K562 (cell line): ENCODE data around the gene GUCA1A. TPM values are rescaled to one million over a fixed set of nuclear protein-coding genes. Genes with fewer than 3 reads are reported as not detected.
"Not testable (repeated sequence)": the region's sequence is repeated elsewhere in the genome, so short reads cannot be mapped to it uniquely, and the experiment has no call there.

ENCODE experiments used
- ATAC-seq: fragments of 200-7000 bp; cut with Tn5 transposase; 3 replicates; pipeline ENCODE4 v1.9.1; 2020; ENCODE audit warnings: moderate library complexity
- BruUV-seq: library from RNA; stranded (reverse); fragments of 400-500 nt; replicated peaks from 2 replicates; lab custom pipeline; 2021; lab: Mats Ljungman, UMichigan
- CTCF ChIA-PET: fragments of 300-600 bp; formaldehyde crosslinking; extraction: SDS; loops from one replicate; lab custom pipeline; 2021; ENCODE audit warnings: low intra/inter-chr PET ratio; lab: Yijun Ruan, JAX
- POLR2A ChIA-PET: fragments of 300-600, 350-650 bp; sonication (Branson Sonifier 250); formaldehyde crosslinking; extraction: SDS; loops from one replicate; lab custom pipeline; 2021; ENCODE audit warnings: antibody characterized with exemption, inconsistent platforms; lab: Yijun Ruan, JAX
- DNase-seq, 4 experiments: peaks; one replicate each; pipeline versions ENCODE4 v3.0.0 to v3.0.0-alpha.2; 2011 to 2018; ENCODE audit warnings: low spot score in 3 of 4, mixed read lengths in 3 of 4; ENCODE audit errors: extremely low read depth in 1 of 4
- FAIRE-seq: peaks from 2 replicates; lab custom pipeline; 2011; peaks lifted over from hg19 to GRCh38; lab: Jason Lieb, UNC
- H2AFZ ChIP-seq: 2 replicates; pipeline ENCODE4 v1.6.0; 2011; ENCODE audit warnings: low read depth, low read length, control low read depth, inconsistent platforms
- H3K27ac ChIP-seq: fragments of 200-600 bp; 3 replicates; pipeline ENCODE4 v1.8.0; 2011; ENCODE audit warnings: low read depth, mild to moderate bottlenecking, control low read depth, inconsistent platforms, low read length, moderate library complexity, mixed read lengths; ENCODE audit errors: extremely low read depth
- H3K27me3 ChIP-seq, 2 experiments: fragments of 300-600 bp in 1 of 2; 2 replicates in 1 of 2; 3 replicates in 1 of 2; pipeline versions ENCODE4 v1.6.0 to v1.8.0; 2011; ENCODE audit warnings: inconsistent platforms in 2 of 2, low read length in 2 of 2, mild to moderate bottlenecking in 1 of 2, mixed read lengths in 1 of 2, moderate library complexity in 1 of 2; ENCODE audit not compliant: control insufficient read depth in 2 of 2, insufficient read depth in 2 of 2
- H3K36me3 ChIP-seq: fragments of 300-600 bp; 3 replicates; pipeline ENCODE4 v1.8.0; 2011; ENCODE audit warnings: mild to moderate bottlenecking, low read length, inconsistent platforms; ENCODE audit not compliant: control insufficient read depth, insufficient read depth
- H3K4me1 ChIP-seq, 2 experiments: fragments of 200-600 bp in 1 of 2; replicated peaks in 1 of 2; 2 replicates in 1 of 2; 3 replicates in 1 of 2; pipeline versions ENCODE4 v1.5.1 to v1.8.0; 2011; ENCODE audit warnings: inconsistent platforms in 2 of 2, low read length in 2 of 2, mild to moderate bottlenecking in 1 of 2, mixed read lengths in 1 of 2, moderate library complexity in 1 of 2; ENCODE audit not compliant: control insufficient read depth in 2 of 2, insufficient read depth in 2 of 2
- H3K4me2 ChIP-seq: 2 replicates; pipeline ENCODE4 v1.6.1; 2011; ENCODE audit warnings: low read length, control low read depth, inconsistent platforms, mixed read lengths; ENCODE audit not compliant: insufficient read depth
- H3K4me3 ChIP-seq: fragments of 200-600 bp; sonication (generic), shearing (Covaris generic); 2 replicates; pipeline ENCODE4 v1.5.1; 2016; ENCODE audit warnings: control low read depth, inconsistent platforms
- H3K79me2 ChIP-seq: fragments of 200-600 bp; 3 replicates; pipeline ENCODE4 v1.8.0; 2011; ENCODE audit warnings: low read length, inconsistent platforms; ENCODE audit not compliant: control insufficient read depth, insufficient read depth
- H3K9ac ChIP-seq, 2 experiments: 2 replicates each; pipeline versions ENCODE4 v1.6.0 to v1.6.1; 2011; ENCODE audit warnings: low read depth in 2 of 2, low read length in 2 of 2, control low read depth in 1 of 2, inconsistent platforms in 1 of 2, mild to moderate bottlenecking in 1 of 2, mixed read lengths in 1 of 2; ENCODE audit not compliant: insufficient read depth in 1 of 2
- H3K9me1 ChIP-seq: one replicate; pipeline ENCODE4 v1.6.0; 2011; ENCODE audit warnings: inconsistent platforms, mild to moderate bottlenecking, low read length, moderate library complexity; ENCODE audit not compliant: control insufficient read depth, insufficient read depth
- H3K9me3 ChIP-seq: replicated peaks from 2 replicates; pipeline ENCODE4 v1.5.1; 2011; ENCODE audit warnings: low read depth, low read length, inconsistent platforms; ENCODE audit not compliant: control insufficient read depth, insufficient read depth
- H4K20me1 ChIP-seq: replicated peaks from 2 replicates; pipeline ENCODE4 v1.6.1; 2011; ENCODE audit warnings: low read length, inconsistent platforms, mixed read lengths; ENCODE audit not compliant: control insufficient read depth, insufficient read depth
- ATF7 ChIP-seq: fragments of 450-650 bp; IDR thresholded peaks from 2 replicates; pipeline ENCODE4 v1.7.1; 2014; ENCODE audit warnings: mild to moderate bottlenecking, moderate library complexity
- BCOR ChIP-seq: fragments of 450-650 bp; IDR thresholded peaks from 2 replicates; pipeline ENCODE4 v1.6.1; 2016
- CC2D1A ChIP-seq: fragments of 450-650 bp; IDR thresholded peaks from 2 replicates; pipeline ENCODE4 v1.6.1; 2017; ENCODE audit warnings: mild to moderate bottlenecking
- CXXC5 ChIP-seq: fragments of 250-450 bp; sonication (Bioruptor Pico); IDR thresholded peaks from 2 replicates; pipeline ENCODE4 v1.8.0; 2022; ENCODE audit warnings: inconsistent platforms, mild to moderate bottlenecking, moderate library complexity
- DPF2 ChIP-seq: fragments of 450-650 bp; IDR thresholded peaks from 2 replicates; pipeline ENCODE4 v1.6.1; 2016
- HDAC1 ChIP-seq, 2 experiments: fragments of 450-650 bp; IDR thresholded peaks; 2 replicates each; pipeline ENCODE4 v1.6.1; 2016 to 2017; ENCODE audit warnings: inconsistent platforms in 1 of 2, mild to moderate bottlenecking in 1 of 2, moderate library complexity in 1 of 2
- HDAC2 ChIP-seq: fragments of 450-650 bp; IDR thresholded peaks from 2 replicates; pipeline ENCODE4 v1.6.1; 2016; ENCODE audit warnings: mild to moderate bottlenecking
- HDGF ChIP-seq: fragments of 450-650 bp; IDR thresholded peaks from 2 replicates; pipeline ENCODE4 v1.6.1; 2016
- MBD1 ChIP-seq: fragments of 250-450 bp; sonication (Bioruptor Pico); IDR thresholded peaks from 2 replicates; pipeline ENCODE4 v1.8.0; 2022; ENCODE audit warnings: inconsistent platforms
- POLR2A ChIP-seq: fragments of 450-650 bp; conservative IDR thresholded peaks from 2 replicates; pipeline ENCODE4 v1.6.1; 2016
- RBBP5 ChIP-seq: fragments of 200-600 bp; sonication (generic); IDR thresholded peaks from 2 replicates; pipeline ENCODE4 v1.6.1; 2012; ENCODE audit warnings: borderline replicate concordance, mild to moderate bottlenecking, low read length, control low read depth, inconsistent platforms; ENCODE audit not compliant: insufficient read depth, poor library complexity, severe bottlenecking
- TAF7 ChIP-seq: fragments of 450-650 bp; IDR thresholded peaks from 2 replicates; pipeline ENCODE4 v1.6.1; 2016; ENCODE audit warnings: missing genetic modification characterization, missing compliant biosample characterization
- ZC3H8 ChIP-seq: fragments of 450-650 bp; IDR thresholded peaks from 2 replicates; pipeline ENCODE4 v1.6.1; 2017
- ZNF324 ChIP-seq: fragments of 250-450 bp; sonication (Bioruptor Pico); IDR thresholded peaks from 2 replicates; pipeline ENCODE4 v1.4.0; 2020; ENCODE audit warnings: mild to moderate bottlenecking
- WGBS: fragments of 100-300 bp; shearing (Covaris generic); methylation state at CpG from one replicate; pipeline ENCODE4 v1.1.6; 2016; ENCODE audit warnings: low coverage, mixed read lengths; ENCODE audit not compliant: insufficient coverage; ENCODE audit errors: missing lambda C conversion rate; 5-methylcytosine and 5-hydroxymethylcytosine counted together
- in situ Hi-C: fragments of 300-500 bp; cut with MboI; formaldehyde crosslinking; loops from 4 replicates; pipeline ENCODE4 v1.15.0; 2018; ENCODE audit warnings: inconsistent platforms, mixed read lengths
- intact Hi-C: fragments of 100-400 bp; cut with micrococcal nuclease; formaldehyde crosslinking; loops from 2 replicates; pipeline ENCODE4 v1.14.2; 2022
- polyA plus RNA-seq, 8 experiments: library from polyadenylated mRNA; depleted of rRNA in 4 of 8; stranded (reverse) in 5 of 8; unstranded in 3 of 8; fragments of >200 nt; fragmentation: Nextera tagmentation in 2 of 8; fragmentation: Illumina TruSeq in 1 of 8; extraction: Ambion mirVana in 2 of 8; extraction: Trizol in 1 of 8; gene quantifications; 2 replicates each; pipeline versions ENCODE4 v1.2.1 to v1.2.3, GENCODE V29; 2011 to 2014; ENCODE audit warnings: inconsistent platforms in 1 of 8, missing spikeins in 1 of 8
- total RNA-seq, 7 experiments: library from RNA; depleted of rRNA in 6 of 7; stranded (reverse); fragments of >200 nt in 6 of 7; fragmentation: Illumina TruSeq in 2 of 7; extraction: Trizol in 2 of 7; gene quantifications; 2 replicates each; pipeline versions ENCODE4 v1.2.1 to v1.2.3, GENCODE V29; 2011 to 2021; ENCODE audit warnings: low replicate concordance in 1 of 7
- TF ChIP-seq, protein P1 (sequence below): fragments of 450-650 bp; IDR thresholded peaks from 2 replicates; pipeline ENCODE4 v1.6.1; 2016; ENCODE audit warnings: borderline replicate concordance
- TF ChIP-seq, protein P2 (sequence below), 2 experiments: fragments of 450-650 bp; IDR thresholded peaks; 2 replicates each; pipeline ENCODE4 v1.6.1; 2016
- TF ChIP-seq, protein P3 (sequence below), 2 experiments: fragments of 450-650 bp in 1 of 2; sonication (generic) in 1 of 2; formaldehyde crosslinking in 1 of 2; IDR thresholded peaks in 1 of 2; conservative IDR thresholded peaks in 1 of 2; 2 replicates each; pipeline versions ENCODE4 v1.6.1 to v1.8.1; 2016 to 2023; ENCODE audit warnings: mild to moderate bottlenecking in 2 of 2, moderate library complexity in 2 of 2, inconsistent platforms in 1 of 2, missing genetic modification reagents in 1 of 2

The GUCA1A gene
- total and polyA plus RNA-seq, 9 of the 15 experiments (the other 6 are each of a cell fraction or from before 2014, with no cell fraction given), result not detected

GRCh38 chr6:42216495-42216894, 43.3 kb downstream of the GUCA1A start:
- not testable (repeated sequence) for BruUV-seq, DNase-seq, FAIRE-seq, ATAC-seq, H3K9me1 ChIP-seq, H3K9me3 ChIP-seq, H4K20me1 ChIP-seq, H2AFZ ChIP-seq, H3K27me3 ChIP-seq
- Histone ChIP-seq H3K4me3 (peak overlapping the region; percentile 77), H3K9ac (peak overlapping the region; percentile 85 to 98), H3K36me3 (peaks cover 38% of the 10 kb centered on the region), H3K4me2 (peak overlapping the region; percentile 92), H3K4me1 (peaks cover 6 to 14% of the 10 kb centered on the region in 2 experiments; a peak in 4 of 5 replicates), H3K27ac (peak overlapping the region; percentile 92), H3K79me2 (peaks cover 46% of the 10 kb centered on the region)
- ChIA-PET POLR2A (interaction anchor here (0.6 to 2.6 kb wide), 6 partner anchors 10 to 350 kb away, joined by 3 to 13 read pairs (median 4); no protein-coding TSS in a partner anchor), CTCF (interaction anchor here (0.6 to 3.1 kb wide), 3 partner anchors 49 to 534 kb away, joined by 3 to 47 read pairs (median 5); no protein-coding TSS in a partner anchor)
- intact Hi-C loops (loop anchor here (5.0 to 10.0 kb wide), 3 partner anchors 112 to 434 kb away; partner anchors contain the start of gene PRICKLE4), in situ Hi-C loops (loop anchor here (5.0 kb wide), 1 partner anchor 139 kb away; no protein-coding TSS in a partner anchor)
- 15% methylated on average over 18 of the region's 18 CpGs for WGBS
- TF ChIP-seq ZC3H8 (peak; percentile 24; the same call in 1 of the 2 replicates), HDAC1 (IDR thresholded peaks at IDR 0.05) (0 out of 4 replicates have a peak, but pooled peaks of 1 of the 2 experiments have one; percentile 49), ZNF324 (CRISPR knock-in tag) (peak; percentile 26; the same call in 1 of the 2 replicates), HDAC2 (peak; percentile 55; the same call in 1 of the 2 replicates), CXXC5 (CRISPR knock-in tag) (peak; percentile 16; the same call in 1 of the 2 replicates), DPF2 (peak; percentile 31), ATF7 (peak; percentile 18; the same call in 1 of the 2 replicates), HDGF (peak; percentile 93), CC2D1A (0 out of 2 replicates have a peak, but pooled peaks have one; percentile 32), BCOR (peak; percentile 79), MBD1 (CRISPR knock-in tag) (0 out of 2 replicates have a peak, but pooled peaks have one; percentile 57), TAF7 (tag) (0 out of 2 replicates have a peak, but pooled peaks have one; percentile 25), POLR2A (peak; percentile 30; the same call in 1 of the 2 replicates), RBBP5 (peak; percentile 21)
- TF ChIP-seq, protein P1, sequence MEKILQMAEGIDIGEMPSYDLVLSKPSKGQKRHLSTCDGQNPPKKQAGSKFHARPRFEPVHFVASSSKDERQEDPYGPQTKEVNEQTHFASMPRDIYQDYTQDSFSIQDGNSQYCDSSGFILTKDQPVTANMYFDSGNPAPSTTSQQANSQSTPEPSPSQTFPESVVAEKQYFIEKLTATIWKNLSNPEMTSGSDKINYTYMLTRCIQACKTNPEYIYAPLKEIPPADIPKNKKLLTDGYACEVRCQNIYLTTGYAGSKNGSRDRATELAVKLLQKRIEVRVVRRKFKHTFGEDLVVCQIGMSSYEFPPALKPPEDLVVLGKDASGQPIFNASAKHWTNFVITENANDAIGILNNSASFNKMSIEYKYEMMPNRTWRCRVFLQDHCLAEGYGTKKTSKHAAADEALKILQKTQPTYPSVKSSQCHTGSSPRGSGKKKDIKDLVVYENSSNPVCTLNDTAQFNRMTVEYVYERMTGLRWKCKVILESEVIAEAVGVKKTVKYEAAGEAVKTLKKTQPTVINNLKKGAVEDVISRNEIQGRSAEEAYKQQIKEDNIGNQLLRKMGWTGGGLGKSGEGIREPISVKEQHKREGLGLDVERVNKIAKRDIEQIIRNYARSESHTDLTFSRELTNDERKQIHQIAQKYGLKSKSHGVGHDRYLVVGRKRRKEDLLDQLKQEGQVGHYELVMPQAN, result peak; percentile 43; the same call in 1 of the 2 replicates
- TF ChIP-seq, protein P2, sequence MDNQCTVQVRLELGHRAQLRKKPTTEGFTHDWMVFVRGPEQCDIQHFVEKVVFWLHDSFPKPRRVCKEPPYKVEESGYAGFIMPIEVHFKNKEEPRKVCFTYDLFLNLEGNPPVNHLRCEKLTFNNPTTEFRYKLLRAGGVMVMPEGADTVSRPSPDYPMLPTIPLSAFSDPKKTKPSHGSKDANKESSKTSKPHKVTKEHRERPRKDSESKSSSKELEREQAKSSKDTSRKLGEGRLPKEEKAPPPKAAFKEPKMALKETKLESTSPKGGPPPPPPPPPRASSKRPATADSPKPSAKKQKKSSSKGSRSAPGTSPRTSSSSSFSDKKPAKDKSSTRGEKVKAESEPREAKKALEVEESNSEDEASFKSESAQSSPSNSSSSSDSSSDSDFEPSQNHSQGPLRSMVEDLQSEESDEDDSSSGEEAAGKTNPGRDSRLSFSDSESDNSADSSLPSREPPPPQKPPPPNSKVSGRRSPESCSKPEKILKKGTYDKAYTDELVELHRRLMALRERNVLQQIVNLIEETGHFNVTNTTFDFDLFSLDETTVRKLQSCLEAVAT (IDR thresholded peaks at IDR 0.05), result peak; percentile 69 to 77; a peak in 2 of 4 replicates
- TF ChIP-seq, protein P3, sequence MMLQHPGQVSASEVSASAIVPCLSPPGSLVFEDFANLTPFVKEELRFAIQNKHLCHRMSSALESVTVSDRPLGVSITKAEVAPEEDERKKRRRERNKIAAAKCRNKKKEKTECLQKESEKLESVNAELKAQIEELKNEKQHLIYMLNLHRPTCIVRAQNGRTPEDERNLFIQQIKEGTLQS (IDR thresholded peaks at IDR 0.05), result 0 out of 2 replicates have a peak, but pooled peaks have one; percentile 23
- TF ChIP-seq, protein P3 (CRISPR knock-in tag; conservative IDR thresholded peaks at IDR 0.05), result not testable (repeated sequence)
